GM12878 (cell line): ENCODE results near the gene PRR13. TPM values are rescaled to one million over a fixed set of nuclear protein-coding genes. Genes with fewer than 3 reads are reported as not detected.

Source experiments
- CHD1 ChIP-seq: IDR thresholded peaks from 2 replicates; pipeline ENCODE4 v1.6.1; 2012; ENCODE audit warnings: low read depth, low read length, improper control_type of control experiment
- EP300 ChIP-seq, 2 experiments: fragments of 150-350 bp in 1 of 2; IDR thresholded peaks; 2 replicates each; pipeline ENCODE4 v1.6.1; 2011 to 2012; ENCODE audit warnings: low read depth in 2 of 2, low read length in 2 of 2, borderline replicate concordance in 1 of 2, improper control_type of control experiment in 1 of 2, inconsistent platforms in 1 of 2; ENCODE audit not compliant: control insufficient read depth in 1 of 2
- FOXK2 ChIP-seq: fragments of 450-650 bp; IDR thresholded peaks from 2 replicates; pipeline ENCODE4 v1.6.1; 2017; ENCODE audit warnings: mild to moderate bottlenecking, moderate library complexity
- GABPA ChIP-seq: IDR thresholded peaks from 2 replicates; pipeline ENCODE4 v1.6.1; 2014; ENCODE audit warnings: antibody characterized with exemption, low read depth, mild to moderate bottlenecking, inconsistent platforms
- HDGF ChIP-seq: fragments of 450-650 bp; IDR thresholded peaks from 2 replicates; pipeline ENCODE4 v1.6.1; 2016; ENCODE audit warnings: antibody characterized with exemption
- JUNB ChIP-seq: IDR thresholded peaks from 2 replicates; pipeline ENCODE4 v1.6.1; 2016; ENCODE audit warnings: antibody characterized with exemption, mild to moderate bottlenecking
- LARP7 ChIP-seq: fragments of 450-650 bp; IDR thresholded peaks from 2 replicates; pipeline ENCODE4 v1.6.1; 2017; ENCODE audit warnings: mild to moderate bottlenecking
- RAD21 ChIP-seq: IDR thresholded peaks from 2 replicates; pipeline ENCODE4 v1.6.1; 2011; ENCODE audit warnings: mild to moderate bottlenecking, low read depth, low read length, moderate library complexity; ENCODE audit not compliant: insufficient read depth
- RB1 ChIP-seq: fragments of 450-650 bp; formaldehyde crosslinking; IDR thresholded peaks from 2 replicates; pipeline ENCODE4 v1.6.1; 2017; ENCODE audit warnings: mild to moderate bottlenecking, borderline replicate concordance
- RELA ChIP-seq: fragments of 450-650 bp; IDR thresholded peaks from 2 replicates; pipeline ENCODE4 v1.8.0; 2014; ENCODE audit warnings: borderline replicate concordance; ENCODE audit not compliant: partially characterized antibody
- SMC3 ChIP-seq: IDR thresholded peaks from 2 replicates; pipeline ENCODE4 v1.6.1; 2011; ENCODE audit warnings: low read length, improper control_type of control experiment, borderline replicate concordance
- ZNF207 ChIP-seq: fragments of 450-650 bp; IDR thresholded peaks from 2 replicates; pipeline ENCODE4 v1.6.1; 2014; ENCODE audit warnings: antibody characterized with exemption, mild to moderate bottlenecking, borderline replicate concordance
- ZNF217 ChIP-seq: fragments of 450-650 bp; IDR thresholded peaks from 2 replicates; pipeline ENCODE4 v1.6.1; 2017; ENCODE audit warnings: antibody characterized with exemption, mild to moderate bottlenecking
- polyA plus RNA-seq, 11 experiments: library from polyadenylated mRNA; depleted of rRNA in 4 of 11; unstranded in 6 of 11; stranded (reverse) in 5 of 11; fragments of >200 nt; fragmentation: Nextera tagmentation in 4 of 11; fragmentation: Illumina TruSeq in 1 of 11; extraction: Ambion mirVana in 4 of 11; extraction: Trizol in 1 of 11; gene quantifications; 1 replicate in 1 of 11; 2 replicates in 10 of 11; pipeline versions ENCODE4 v1.2.1 to v1.2.3, GENCODE V29; 2011 to 2016; ENCODE audit warnings: inconsistent platforms in 2 of 11, missing spikeins in 2 of 11, low read depth in 1 of 11
- total RNA-seq, 4 experiments: library from RNA; depleted of rRNA in 3 of 4; stranded (reverse); fragments of >200 nt in 3 of 4; fragmentation: Illumina TruSeq in 1 of 4; extraction: Trizol in 1 of 4; gene quantifications; 2 replicates each; pipeline versions ENCODE4 v1.2.1 to v1.2.3, GENCODE V29; 2013 to 2021
- TF ChIP-seq, protein P1 (sequence below), 3 experiments: IDR thresholded peaks in 2 of 3; conservative IDR thresholded peaks in 1 of 3; 2 replicates each; pipeline ENCODE4 v1.5.1; 2011; ENCODE audit warnings: low read depth in 3 of 3, low read length in 3 of 3, mild to moderate bottlenecking in 3 of 3, control low read depth in 2 of 3, moderate library complexity in 2 of 3, inconsistent platforms in 1 of 3, mixed read lengths in 1 of 3; ENCODE audit not compliant: control insufficient read depth in 2 of 3, insufficient read depth in 1 of 3; ENCODE audit errors: extremely low read depth in 1 of 3
- TF ChIP-seq, protein P2 (sequence below): fragments of 450-650 bp; conservative IDR thresholded peaks from 2 replicates; pipeline ENCODE4 v1.6.1; 2017; ENCODE audit warnings: mild to moderate bottlenecking, moderate library complexity
- TF ChIP-seq, protein P3 (sequence below): fragments of 450-650 bp; IDR thresholded peaks from 2 replicates; pipeline ENCODE4 v1.6.1; 2018; ENCODE audit warnings: borderline replicate concordance, mild to moderate bottlenecking; ENCODE audit not compliant: partially characterized antibody
- TF ChIP-seq, protein P4 (sequence below): IDR thresholded peaks from 2 replicates; pipeline ENCODE4 v1.6.1; 2012; ENCODE audit warnings: low read depth, low read length, improper control_type of control experiment
- TF ChIP-seq, protein P5 (sequence below): fragments of 450-650 bp; IDR thresholded peaks from 2 replicates; pipeline ENCODE4 v1.6.1; 2018; ENCODE audit warnings: mild to moderate bottlenecking, low read depth, moderate library complexity; ENCODE audit not compliant: partially characterized antibody

PRR13 gene
- total and polyA plus RNA-seq, 10 of the 15 experiments (the other 5 are each of a cell fraction or from before 2014, with no cell fraction given) = 94.2 to 462 (median 276) TPM

DNA sequence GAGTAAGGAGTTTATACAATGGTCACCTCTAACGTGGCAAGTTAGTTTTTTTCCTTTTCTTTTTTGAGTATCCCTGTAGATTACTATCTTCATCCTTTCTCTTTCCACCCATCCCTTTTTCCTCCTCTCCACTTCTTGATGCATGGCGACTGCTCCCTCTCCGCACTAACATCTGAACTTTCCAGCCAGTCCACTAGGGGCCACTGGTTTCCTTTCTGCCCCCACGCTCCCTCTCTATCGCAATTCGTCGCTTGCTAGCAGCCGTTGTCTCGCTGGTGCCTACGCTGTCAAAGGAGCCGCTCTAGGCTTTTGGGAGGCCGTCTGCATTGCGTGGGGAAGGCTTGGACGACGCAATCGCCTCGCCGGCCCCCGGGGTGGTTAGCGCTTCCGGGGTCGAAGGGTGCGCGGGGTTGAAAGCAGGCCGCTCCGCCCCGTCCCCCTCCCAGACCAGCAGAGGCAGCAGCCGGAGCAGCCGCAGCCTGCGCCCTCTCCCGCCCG lies 10.2 kb downstream of the PRR13 start, which contains the start of gene PCBP2 (continued):
- TF ChIP-seq, protein P1, sequence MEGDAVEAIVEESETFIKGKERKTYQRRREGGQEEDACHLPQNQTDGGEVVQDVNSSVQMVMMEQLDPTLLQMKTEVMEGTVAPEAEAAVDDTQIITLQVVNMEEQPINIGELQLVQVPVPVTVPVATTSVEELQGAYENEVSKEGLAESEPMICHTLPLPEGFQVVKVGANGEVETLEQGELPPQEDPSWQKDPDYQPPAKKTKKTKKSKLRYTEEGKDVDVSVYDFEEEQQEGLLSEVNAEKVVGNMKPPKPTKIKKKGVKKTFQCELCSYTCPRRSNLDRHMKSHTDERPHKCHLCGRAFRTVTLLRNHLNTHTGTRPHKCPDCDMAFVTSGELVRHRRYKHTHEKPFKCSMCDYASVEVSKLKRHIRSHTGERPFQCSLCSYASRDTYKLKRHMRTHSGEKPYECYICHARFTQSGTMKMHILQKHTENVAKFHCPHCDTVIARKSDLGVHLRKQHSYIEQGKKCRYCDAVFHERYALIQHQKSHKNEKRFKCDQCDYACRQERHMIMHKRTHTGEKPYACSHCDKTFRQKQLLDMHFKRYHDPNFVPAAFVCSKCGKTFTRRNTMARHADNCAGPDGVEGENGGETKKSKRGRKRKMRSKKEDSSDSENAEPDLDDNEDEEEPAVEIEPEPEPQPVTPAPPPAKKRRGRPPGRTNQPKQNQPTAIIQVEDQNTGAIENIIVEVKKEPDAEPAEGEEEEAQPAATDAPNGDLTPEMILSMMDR (IDR thresholded peaks at IDR 0.05 in 2 of 3, conservative IDR thresholded peaks at IDR 0.05 in 1 of 3; ENCODE audit: control insufficient read depth in 2 of 3, extremely low read depth in 1 of 3, insufficient read depth in 1 of 3, low read depth in 3 of 3, low read length in 3 of 3) = peak; percentile 92 to 97 (median 95)
- TF ChIP-seq RB1 = peak; percentile 85; the same call in 1 of the 2 replicates
- TF ChIP-seq LARP7 = no peak
- TF ChIP-seq EP300 (IDR thresholded peaks at IDR 0.05; ENCODE audit: borderline replicate concordance in 1 of 2, control insufficient read depth in 1 of 2, low read depth in 2 of 2, low read length in 2 of 2) = peak in 1 of 2 experiments; percentile 21; a peak in 1 of 4 replicates
- TF ChIP-seq GABPA = peak; percentile 91
- peak; percentile 88 for TF ChIP-seq ZNF207
- TF ChIP-seq, protein P2, sequence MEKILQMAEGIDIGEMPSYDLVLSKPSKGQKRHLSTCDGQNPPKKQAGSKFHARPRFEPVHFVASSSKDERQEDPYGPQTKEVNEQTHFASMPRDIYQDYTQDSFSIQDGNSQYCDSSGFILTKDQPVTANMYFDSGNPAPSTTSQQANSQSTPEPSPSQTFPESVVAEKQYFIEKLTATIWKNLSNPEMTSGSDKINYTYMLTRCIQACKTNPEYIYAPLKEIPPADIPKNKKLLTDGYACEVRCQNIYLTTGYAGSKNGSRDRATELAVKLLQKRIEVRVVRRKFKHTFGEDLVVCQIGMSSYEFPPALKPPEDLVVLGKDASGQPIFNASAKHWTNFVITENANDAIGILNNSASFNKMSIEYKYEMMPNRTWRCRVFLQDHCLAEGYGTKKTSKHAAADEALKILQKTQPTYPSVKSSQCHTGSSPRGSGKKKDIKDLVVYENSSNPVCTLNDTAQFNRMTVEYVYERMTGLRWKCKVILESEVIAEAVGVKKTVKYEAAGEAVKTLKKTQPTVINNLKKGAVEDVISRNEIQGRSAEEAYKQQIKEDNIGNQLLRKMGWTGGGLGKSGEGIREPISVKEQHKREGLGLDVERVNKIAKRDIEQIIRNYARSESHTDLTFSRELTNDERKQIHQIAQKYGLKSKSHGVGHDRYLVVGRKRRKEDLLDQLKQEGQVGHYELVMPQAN = no peak
- TF ChIP-seq JUNB = no peak; the same call in 1 of the 2 replicates
- TF ChIP-seq, protein P3, sequence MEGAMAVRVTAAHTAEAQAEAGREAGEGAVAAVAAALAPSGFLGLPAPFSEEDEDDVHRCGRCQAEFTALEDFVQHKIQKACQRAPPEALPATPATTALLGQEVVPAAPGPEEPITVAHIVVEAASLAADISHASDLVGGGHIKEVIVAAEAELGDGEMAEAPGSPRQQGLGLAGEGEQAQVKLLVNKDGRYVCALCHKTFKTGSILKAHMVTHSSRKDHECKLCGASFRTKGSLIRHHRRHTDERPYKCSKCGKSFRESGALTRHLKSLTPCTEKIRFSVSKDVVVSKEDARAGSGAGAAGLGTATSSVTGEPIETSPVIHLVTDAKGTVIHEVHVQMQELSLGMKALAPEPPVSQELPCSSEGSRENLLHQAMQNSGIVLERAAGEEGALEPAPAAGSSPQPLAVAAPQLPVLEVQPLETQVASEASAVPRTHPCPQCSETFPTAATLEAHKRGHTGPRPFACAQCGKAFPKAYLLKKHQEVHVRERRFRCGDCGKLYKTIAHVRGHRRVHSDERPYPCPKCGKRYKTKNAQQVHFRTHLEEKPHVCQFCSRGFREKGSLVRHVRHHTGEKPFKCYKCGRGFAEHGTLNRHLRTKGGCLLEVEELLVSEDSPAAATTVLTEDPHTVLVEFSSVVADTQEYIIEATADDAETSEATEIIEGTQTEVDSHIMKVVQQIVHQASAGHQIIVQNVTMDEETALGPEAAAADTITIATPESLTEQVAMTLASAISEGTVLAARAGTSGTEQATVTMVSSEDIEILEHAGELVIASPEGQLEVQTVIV = peak; percentile 72
- TF ChIP-seq CHD1 = no peak
- TF ChIP-seq, protein P4, sequence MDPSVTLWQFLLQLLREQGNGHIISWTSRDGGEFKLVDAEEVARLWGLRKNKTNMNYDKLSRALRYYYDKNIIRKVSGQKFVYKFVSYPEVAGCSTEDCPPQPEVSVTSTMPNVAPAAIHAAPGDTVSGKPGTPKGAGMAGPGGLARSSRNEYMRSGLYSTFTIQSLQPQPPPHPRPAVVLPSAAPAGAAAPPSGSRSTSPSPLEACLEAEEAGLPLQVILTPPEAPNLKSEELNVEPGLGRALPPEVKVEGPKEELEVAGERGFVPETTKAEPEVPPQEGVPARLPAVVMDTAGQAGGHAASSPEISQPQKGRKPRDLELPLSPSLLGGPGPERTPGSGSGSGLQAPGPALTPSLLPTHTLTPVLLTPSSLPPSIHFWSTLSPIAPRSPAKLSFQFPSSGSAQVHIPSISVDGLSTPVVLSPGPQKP = peak; percentile 68
- peak; percentile 98 for TF ChIP-seq HDGF
- peak; percentile 78 for TF ChIP-seq RELA
- TF ChIP-seq, protein P5, sequence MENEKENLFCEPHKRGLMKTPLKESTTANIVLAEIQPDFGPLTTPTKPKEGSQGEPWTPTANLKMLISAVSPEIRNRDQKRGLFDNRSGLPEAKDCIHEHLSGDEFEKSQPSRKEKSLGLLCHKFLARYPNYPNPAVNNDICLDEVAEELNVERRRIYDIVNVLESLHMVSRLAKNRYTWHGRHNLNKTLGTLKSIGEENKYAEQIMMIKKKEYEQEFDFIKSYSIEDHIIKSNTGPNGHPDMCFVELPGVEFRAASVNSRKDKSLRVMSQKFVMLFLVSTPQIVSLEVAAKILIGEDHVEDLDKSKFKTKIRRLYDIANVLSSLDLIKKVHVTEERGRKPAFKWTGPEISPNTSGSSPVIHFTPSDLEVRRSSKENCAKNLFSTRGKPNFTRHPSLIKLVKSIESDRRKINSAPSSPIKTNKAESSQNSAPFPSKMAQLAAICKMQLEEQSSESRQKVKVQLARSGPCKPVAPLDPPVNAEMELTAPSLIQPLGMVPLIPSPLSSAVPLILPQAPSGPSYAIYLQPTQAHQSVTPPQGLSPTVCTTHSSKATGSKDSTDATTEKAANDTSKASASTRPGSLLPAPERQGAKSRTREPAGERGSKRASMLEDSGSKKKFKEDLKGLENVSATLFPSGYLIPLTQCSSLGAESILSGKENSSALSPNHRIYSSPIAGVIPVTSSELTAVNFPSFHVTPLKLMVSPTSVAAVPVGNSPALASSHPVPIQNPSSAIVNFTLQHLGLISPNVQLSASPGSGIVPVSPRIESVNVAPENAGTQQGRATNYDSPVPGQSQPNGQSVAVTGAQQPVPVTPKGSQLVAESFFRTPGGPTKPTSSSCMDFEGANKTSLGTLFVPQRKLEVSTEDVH = peak; percentile 86
- no peak for TF ChIP-seq FOXK2
- TF ChIP-seq ZNF217 = no peak
- TF ChIP-seq RAD21 = no peak
- TF ChIP-seq SMC3 = peak; percentile 11; the same call in 1 of the 2 replicates
